Measurements from ENCODE around the gene ANKRD66.

ANKRD66 gene

GRCh38 chr6:46789434-46790354, 43.0 kb downstream of the ANKRD66 start:
- DNase-seq (ENCODE audit: low read depth in 2 of 2, low spot score in 1 of 2) = no peak

GRCh38 chr6:46790355-46790874, 43.7 kb downstream of the ANKRD66 start:
- no peak for DNase-seq (ENCODE audit: low read depth in 2 of 2, low spot score in 1 of 2)

- no peak for DNase-seq (ENCODE audit: low read depth in 2 of 2, low spot score in 1 of 2)
Measured at GRCh38 chr6:46792635-46793034, 45.9 kb downstream of the ANKRD66 start.

- DNase-seq (ENCODE audit: low read depth in 2 of 2, low spot score in 1 of 2) = no peak
Measured at GRCh38 chr6:46793138-46793537, 46.4 kb downstream of the ANKRD66 start, which contains the start of gene MEP1A. MEP1A (plus strand) TSS chr6:46793389; CDS start chr6:46793399, 10 bp downstream.

- DNase-seq (ENCODE audit: low read depth in 2 of 2, low spot score in 1 of 2) = no peak
Measured at GRCh38 chr6:46794068-46794467, 47.3 kb downstream of the ANKRD66 start.

DNA sequence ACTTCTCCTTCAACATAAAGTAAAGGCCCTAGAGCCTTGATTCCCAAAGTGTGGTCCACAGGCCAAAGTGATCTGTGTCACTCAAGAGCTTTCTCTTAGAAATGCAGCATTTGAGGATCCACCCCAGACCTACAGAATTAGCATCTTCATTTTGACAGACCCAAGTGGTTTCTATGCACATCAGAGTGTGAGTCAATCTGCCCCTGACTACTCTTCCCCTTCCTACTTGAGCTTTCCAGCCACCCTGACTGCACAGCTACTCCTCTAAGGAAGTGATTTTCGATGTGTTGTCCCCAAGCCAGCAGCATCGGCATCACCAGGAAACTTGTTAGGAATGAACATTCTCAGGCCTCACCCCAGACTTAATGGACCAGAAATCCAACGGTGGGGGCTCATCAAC, 49.1 kb downstream of the ANKRD66 start:
- DNase-seq (ENCODE audit: low read depth in 2 of 2, low spot score in 1 of 2) = no peak

DNA sequence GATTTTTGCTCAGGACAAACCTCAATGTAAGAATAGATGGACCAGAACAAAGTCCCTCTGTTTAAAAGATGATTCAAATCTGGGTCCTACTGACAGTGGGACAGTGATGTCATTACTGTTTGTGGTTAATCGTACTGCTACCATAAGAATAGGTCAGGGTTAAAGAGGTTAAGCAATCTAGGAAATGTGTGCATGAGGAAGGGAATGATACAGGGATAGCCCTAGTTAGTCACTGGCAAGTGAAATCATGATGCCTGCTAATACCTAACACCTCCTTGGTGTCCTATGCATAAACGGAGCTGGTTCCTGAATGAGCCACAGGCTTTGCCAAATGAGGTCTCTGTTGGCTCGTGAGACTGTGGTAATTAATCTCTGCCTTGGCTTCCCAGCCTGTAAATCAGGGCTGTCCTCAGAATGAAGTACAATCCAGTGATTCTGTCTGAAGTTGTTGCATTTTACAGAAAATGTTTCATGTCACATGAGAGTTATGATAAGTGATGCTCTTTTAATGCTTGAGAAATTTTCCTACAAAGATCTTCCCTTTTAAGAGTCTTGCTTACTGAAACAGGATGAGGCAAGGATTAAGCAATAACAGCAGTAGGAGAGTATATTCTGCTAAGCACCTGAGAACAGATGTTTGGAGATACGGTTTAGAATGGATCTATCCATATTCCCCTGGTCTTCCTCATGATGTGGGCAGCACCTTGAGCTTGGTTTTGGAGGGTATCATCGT, 50.3 kb downstream of the ANKRD66 start:
- DNase-seq (ENCODE audit: low read depth in 2 of 2, low spot score in 1 of 2) = no peak

GRCh38 chr6:46799657-46800056, 52.9 kb downstream of the ANKRD66 start:
- no peak for DNase-seq (ENCODE audit: low read depth in 2 of 2, low spot score in 1 of 2)

DNA sequence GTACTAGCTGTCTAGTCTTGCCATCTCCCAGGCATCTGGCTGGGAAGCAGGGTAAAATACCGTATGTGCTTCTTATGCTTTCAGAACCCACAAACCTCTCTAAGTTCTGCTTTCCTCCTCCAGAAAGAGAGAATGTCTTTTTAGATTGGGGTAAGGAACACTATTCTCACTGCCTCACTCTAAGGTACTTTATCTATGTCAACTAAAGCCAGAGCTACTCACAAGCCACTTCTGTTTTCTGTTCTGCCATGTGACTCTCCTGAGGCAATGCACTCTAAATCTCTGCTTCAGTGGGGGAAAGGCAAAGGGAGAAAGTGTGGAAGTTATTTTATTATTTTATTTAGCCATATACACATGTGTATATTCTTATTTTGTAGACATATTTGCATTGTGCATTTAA, 62.1 kb downstream of the ANKRD66 start:
- no peak for DNase-seq (ENCODE audit: low read depth in 2 of 2, low spot score in 1 of 2)
